ENCODE measurements around the gene C8G.

C8G gene

GRCh38 chr9:136944519-136945332 is at the start of gene C8G, which contains the start of gene FBXW5:
C8G (plus strand) TSS chr9:136945243; CDS start chr9:136945321, 78 bp downstream.
FBXW5 (minus strand) TSS chr9:136944738; CDS start chr9:136944083, 655 bp downstream.
- DNase-seq, result peak; percentile 88 to 95 (median 92)

GRCh38 chr9:136896027-136896426 is 49.0 kb upstream of the C8G start:
- DNase-seq, result no peak

GRCh38 chr9:136898483-136899100 is 46.5 kb upstream of the C8G start:
- no peak for DNase-seq

- no peak for DNase-seq
Observed at GRCh38 chr9:136899196-136899595, 45.8 kb upstream of the C8G start.

GRCh38 chr9:136900556-136900955 is 44.5 kb upstream of the C8G start:
- no peak for DNase-seq

GRCh38 chr9:136900988-136901515 is 44.0 kb upstream of the C8G start:
- DNase-seq, result no peak

GRCh38 chr9:136901516-136902258 is 43.4 kb upstream of the C8G start:
- DNase-seq, result peak; percentile 42 to 56 (median 49)

- DNase-seq, result peak; percentile 45 to 68 (median 58)
Observed at GRCh38 chr9:136902259-136902821, 42.7 kb upstream of the C8G start.

- no peak for DNase-seq
Observed at GRCh38 chr9:136903041-136903554, 41.9 kb upstream of the C8G start.

GRCh38 chr9:136906266-136906665 is 38.8 kb upstream of the C8G start:
- DNase-seq, result no peak

GRCh38 chr9:136907011-136907914 is 37.8 kb upstream of the C8G start:
- DNase-seq, result no peak

- DNase-seq, result no peak
Observed at GRCh38 chr9:136910197-136910900, 34.7 kb upstream of the C8G start.

GRCh38 chr9:136910901-136911245 is 34.2 kb upstream of the C8G start:
- DNase-seq, result no peak

- no peak for DNase-seq
Observed at GRCh38 chr9:136913701-136914438, 31.2 kb upstream of the C8G start.

- DNase-seq, result no peak
Observed at GRCh38 chr9:136915632-136916329, 29.3 kb upstream of the C8G start.

GRCh38 chr9:136916330-136917184 is 28.5 kb upstream of the C8G start:
- DNase-seq, result no peak

GRCh38 chr9:136917902-136918301 is 27.1 kb upstream of the C8G start:
- DNase-seq, result no peak

GRCh38 chr9:136920069-136920468 is 25.0 kb upstream of the C8G start:
- no peak for DNase-seq

Measured in activated CD4-positive, CD25-positive, alpha-beta regulatory T cell (primary cell).